ENCODE measurements around the gene EML6. TPM values are rescaled to one million over a fixed set of nuclear protein-coding genes. Genes with fewer than 3 reads are reported as not detected.

EML6 gene
- total and polyA plus RNA-seq, 2 of the 13 experiments (the other 11 are each of a cell fraction or from before 2014, with no cell fraction given): 17.2 to 32.4 TPM

- no peak for TF ChIP-seq ZBTB7B (CRISPR knock-in tag; IDR thresholded peaks at IDR 0.05)
- TF ChIP-seq PRDM4 (CRISPR knock-in tag; IDR thresholded peaks at IDR 0.05; ENCODE audit: borderline replicate concordance): no peak
- no peak for TF ChIP-seq KMT2B (CRISPR knock-in tag; IDR thresholded peaks at IDR 0.05)
- TF ChIP-seq ZNF317 (CRISPR knock-in tag; IDR thresholded peaks at IDR 0.05): peak; percentile 98
- TF ChIP-seq GFI1 (CRISPR knock-in tag; IDR thresholded peaks at IDR 0.05; ENCODE audit: borderline replicate concordance): no peak
- no peak for TF ChIP-seq ZNF691 (CRISPR knock-in tag; IDR thresholded peaks at IDR 0.05; ENCODE audit: borderline replicate concordance, low read depth)
- TF ChIP-seq ZNF253 (CRISPR knock-in tag; IDR thresholded peaks at IDR 0.05; ENCODE audit: borderline replicate concordance): no peak
- no peak for TF ChIP-seq ZEB1 (IDR thresholded peaks at IDR 0.05; ENCODE audit: insufficient replicate concordance, low read depth)
- TF ChIP-seq ZNF34 (CRISPR knock-in tag; IDR thresholded peaks at IDR 0.05; ENCODE audit: borderline replicate concordance): no peak
- TF ChIP-seq PHF21A (CRISPR knock-in tag; IDR thresholded peaks at IDR 0.05): no peak
- TF ChIP-seq TEAD3 (CRISPR knock-in tag; optimal IDR thresholded peaks at IDR 0.05; ENCODE audit: borderline replicate concordance): peak; percentile 97
- no peak for TF ChIP-seq MZF1 (CRISPR knock-in tag; IDR thresholded peaks at IDR 0.05; ENCODE audit: borderline replicate concordance)
- no peak for TF ChIP-seq SRF (IDR thresholded peaks at IDR 0.05; ENCODE audit: low read depth, low read length)
- TF ChIP-seq CENPT (CRISPR knock-in tag; IDR thresholded peaks at IDR 0.05; ENCODE audit: low read depth): no peak
- TF ChIP-seq NFKBIZ (CRISPR knock-in tag; IDR thresholded peaks at IDR 0.05): no peak
- no peak for TF ChIP-seq ATF5 (CRISPR knock-in tag; IDR thresholded peaks at IDR 0.05; ENCODE audit: low read depth)
- no peak for TF ChIP-seq ZNF704 (CRISPR knock-in tag; IDR thresholded peaks at IDR 0.05; ENCODE audit: borderline replicate concordance)
- no peak for TF ChIP-seq GRHL1 (CRISPR knock-in tag; conservative IDR thresholded peaks at IDR 0.05)
- no peak for TF ChIP-seq ZNF275 (CRISPR knock-in tag; IDR thresholded peaks at IDR 0.05; ENCODE audit: borderline replicate concordance)
- peak; percentile 70 for TF ChIP-seq ZMYM4 (CRISPR knock-in tag; IDR thresholded peaks at IDR 0.05)
- TF ChIP-seq ZNF33A (CRISPR knock-in tag; IDR thresholded peaks at IDR 0.05; ENCODE audit: borderline replicate concordance): no peak
- no peak for TF ChIP-seq ZNF83 (CRISPR knock-in tag; IDR thresholded peaks at IDR 0.05; ENCODE audit: borderline replicate concordance)
Measured at GRCh38 chr2:54773838-54774237, 50.4 kb downstream of the EML6 start (continued).
